Measurements from ENCODE around the gene DCHS2.

DNA sequence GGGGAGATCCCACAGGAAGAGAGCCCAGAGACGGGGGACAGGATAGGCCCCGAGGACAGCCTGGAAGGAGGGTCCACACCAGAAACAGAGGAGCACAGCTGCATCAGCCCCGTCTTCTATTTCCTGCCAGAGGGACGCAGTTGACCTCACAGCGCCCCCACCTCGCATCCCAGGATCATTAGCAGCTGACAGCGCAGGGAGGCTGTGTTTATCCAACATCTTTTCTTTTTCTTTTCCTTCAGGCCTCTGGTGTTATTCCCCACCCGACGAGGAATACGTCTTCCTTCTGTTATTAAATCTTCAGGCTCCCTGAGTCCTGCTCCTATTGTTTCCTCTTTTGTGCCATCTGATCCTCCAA is 75.4 kb downstream of the DCHS2 start:
- TF ChIP-seq, protein P1, sequence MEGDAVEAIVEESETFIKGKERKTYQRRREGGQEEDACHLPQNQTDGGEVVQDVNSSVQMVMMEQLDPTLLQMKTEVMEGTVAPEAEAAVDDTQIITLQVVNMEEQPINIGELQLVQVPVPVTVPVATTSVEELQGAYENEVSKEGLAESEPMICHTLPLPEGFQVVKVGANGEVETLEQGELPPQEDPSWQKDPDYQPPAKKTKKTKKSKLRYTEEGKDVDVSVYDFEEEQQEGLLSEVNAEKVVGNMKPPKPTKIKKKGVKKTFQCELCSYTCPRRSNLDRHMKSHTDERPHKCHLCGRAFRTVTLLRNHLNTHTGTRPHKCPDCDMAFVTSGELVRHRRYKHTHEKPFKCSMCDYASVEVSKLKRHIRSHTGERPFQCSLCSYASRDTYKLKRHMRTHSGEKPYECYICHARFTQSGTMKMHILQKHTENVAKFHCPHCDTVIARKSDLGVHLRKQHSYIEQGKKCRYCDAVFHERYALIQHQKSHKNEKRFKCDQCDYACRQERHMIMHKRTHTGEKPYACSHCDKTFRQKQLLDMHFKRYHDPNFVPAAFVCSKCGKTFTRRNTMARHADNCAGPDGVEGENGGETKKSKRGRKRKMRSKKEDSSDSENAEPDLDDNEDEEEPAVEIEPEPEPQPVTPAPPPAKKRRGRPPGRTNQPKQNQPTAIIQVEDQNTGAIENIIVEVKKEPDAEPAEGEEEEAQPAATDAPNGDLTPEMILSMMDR (IDR thresholded peaks at IDR 0.05), result no peak
- TF ChIP-seq POLR2AphosphoS5 (IDR thresholded peaks at IDR 0.05), result no peak
